Measurements from ENCODE around the gene KRTAP4-5. TPM values are rescaled to one million over a fixed set of nuclear protein-coding genes. Genes with fewer than 3 reads are reported as not detected.
"Not testable (repeated sequence)": the region's sequence is repeated elsewhere in the genome, so short reads cannot be mapped to it uniquely, and the experiment has no call there.

KRTAP4-5 gene
- total RNA-seq, 2 donors from 2014 or later: not detected

DNA sequence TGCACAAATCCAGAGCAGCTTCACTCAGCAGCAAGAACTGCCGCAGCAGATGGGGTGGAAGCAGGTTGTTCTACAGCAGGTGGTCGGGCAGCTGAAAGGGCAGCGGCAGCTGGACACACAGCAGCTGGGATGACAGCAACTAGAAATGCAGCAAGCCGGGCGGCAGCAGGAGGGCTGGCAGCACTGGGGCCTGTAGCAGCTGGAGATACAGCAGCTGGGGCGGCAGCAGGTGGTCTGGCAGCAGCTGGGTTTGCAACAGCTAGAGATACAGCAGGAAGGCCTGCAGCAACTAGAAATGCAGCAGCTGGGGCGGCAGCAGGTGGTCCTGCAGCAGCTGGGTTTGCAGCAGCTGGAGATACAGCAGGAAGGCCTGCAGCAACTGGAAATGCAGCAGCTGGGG, 17.9 kb upstream of the KRTAP4-5 start:
- WGBS, 2 experiments (ENCODE audit: insufficient coverage in 1 of 2, insufficient read length in 1 of 2): 85 to 90% methylated on average over 5 to 7 of the region's 7 CpGs
- Histone ChIP-seq H3K9ac (ENCODE audit: extremely low read depth, low read length, poor library complexity, severe bottlenecking) (no peak overlapping the region), H3K9me3 (ENCODE audit: control insufficient read depth, low read length) (no peaks in the 10 kb centered on the region), H3K4me3 (ENCODE audit: low read length) (no peak overlapping the region), H3K4me1 (ENCODE audit: control insufficient read depth, insufficient read depth, low read length) (no peaks in the 10 kb centered on the region), H3K36me3 (ENCODE audit: control insufficient read depth, insufficient read depth, low read length) (no peaks in the 10 kb centered on the region), H3K27ac (ENCODE audit: low read depth, low read length) (peak overlapping the region; percentile 24), H3K27me3 (ENCODE audit: control insufficient read depth, insufficient read depth, low read length, poor library complexity, severe bottlenecking) (no peaks in the 10 kb centered on the region)
- no peaks in the 10 kb centered on the region for H3K36me3 Mint-ChIP-seq (ENCODE audit: low read depth)
- no peaks in the 10 kb centered on the region for H3K4me1 Mint-ChIP-seq
- no peak for DNase-seq
- no peak overlapping the region for H3K4me3 Mint-ChIP-seq
- no peaks in the 10 kb centered on the region for H3K9me3 Mint-ChIP-seq
- H3K27me3 Mint-ChIP-seq (ENCODE audit: insufficient read depth): peaks cover 4% of the 10 kb centered on the region
- TF ChIP-seq, protein P1, sequence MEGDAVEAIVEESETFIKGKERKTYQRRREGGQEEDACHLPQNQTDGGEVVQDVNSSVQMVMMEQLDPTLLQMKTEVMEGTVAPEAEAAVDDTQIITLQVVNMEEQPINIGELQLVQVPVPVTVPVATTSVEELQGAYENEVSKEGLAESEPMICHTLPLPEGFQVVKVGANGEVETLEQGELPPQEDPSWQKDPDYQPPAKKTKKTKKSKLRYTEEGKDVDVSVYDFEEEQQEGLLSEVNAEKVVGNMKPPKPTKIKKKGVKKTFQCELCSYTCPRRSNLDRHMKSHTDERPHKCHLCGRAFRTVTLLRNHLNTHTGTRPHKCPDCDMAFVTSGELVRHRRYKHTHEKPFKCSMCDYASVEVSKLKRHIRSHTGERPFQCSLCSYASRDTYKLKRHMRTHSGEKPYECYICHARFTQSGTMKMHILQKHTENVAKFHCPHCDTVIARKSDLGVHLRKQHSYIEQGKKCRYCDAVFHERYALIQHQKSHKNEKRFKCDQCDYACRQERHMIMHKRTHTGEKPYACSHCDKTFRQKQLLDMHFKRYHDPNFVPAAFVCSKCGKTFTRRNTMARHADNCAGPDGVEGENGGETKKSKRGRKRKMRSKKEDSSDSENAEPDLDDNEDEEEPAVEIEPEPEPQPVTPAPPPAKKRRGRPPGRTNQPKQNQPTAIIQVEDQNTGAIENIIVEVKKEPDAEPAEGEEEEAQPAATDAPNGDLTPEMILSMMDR (conservative IDR thresholded peaks at IDR 0.05): no peak
- no peak overlapping the region for H3K27ac Mint-ChIP-seq

DNA sequence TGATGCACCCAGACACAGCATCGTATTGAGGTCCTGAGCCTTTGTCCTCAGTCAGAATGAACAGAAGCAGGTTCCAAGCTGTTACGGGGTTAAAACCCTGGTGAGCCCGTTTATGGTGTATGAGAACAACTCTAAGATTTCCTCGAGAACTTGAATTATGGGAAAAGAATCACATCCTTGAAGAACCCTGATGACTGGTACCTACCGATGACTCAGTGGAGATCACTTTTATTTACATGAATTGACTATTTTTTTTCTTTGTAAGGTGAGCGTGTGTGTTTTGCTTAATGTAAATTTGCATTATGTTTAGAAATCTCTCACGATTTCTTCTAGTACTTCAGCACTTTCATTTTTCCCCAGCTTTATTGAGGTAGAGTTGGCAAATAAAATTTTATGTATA, 14.2 kb upstream of the KRTAP4-5 start:
- Histone ChIP-seq H3K27ac (ENCODE audit: low read depth, low read length) (no peak overlapping the region), H3K27me3 (ENCODE audit: control insufficient read depth, insufficient read depth, low read length, poor library complexity, severe bottlenecking) (no peaks in the 10 kb centered on the region), H3K4me3 (ENCODE audit: low read length) (no peak overlapping the region), H3K9ac (ENCODE audit: extremely low read depth, low read length, poor library complexity, severe bottlenecking) (no peak overlapping the region), H3K9me3 (ENCODE audit: control insufficient read depth, low read length) (no peaks in the 10 kb centered on the region), H3K4me1 (ENCODE audit: control insufficient read depth, insufficient read depth, low read length) (no peaks in the 10 kb centered on the region), H3K36me3 (ENCODE audit: control insufficient read depth, insufficient read depth, low read length) (no peaks in the 10 kb centered on the region)
- DNase-seq: no peak
- no peak overlapping the region for H3K4me3 Mint-ChIP-seq
- no peaks in the 10 kb centered on the region for H3K36me3 Mint-ChIP-seq (ENCODE audit: low read depth)
- H3K27me3 Mint-ChIP-seq (ENCODE audit: insufficient read depth): peaks cover 4% of the 10 kb centered on the region
- peaks cover 4% of the 10 kb centered on the region for H3K4me1 Mint-ChIP-seq
- TF ChIP-seq, protein P1 (conservative IDR thresholded peaks at IDR 0.05): no peak
- H3K9me3 Mint-ChIP-seq: no peaks in the 10 kb centered on the region
- WGBS, 2 experiments (ENCODE audit: insufficient coverage in 1 of 2, insufficient read length in 1 of 2): 89 to 91% methylated on average over 4 to 6 of the region's 7 CpGs
- no peak overlapping the region for H3K27ac Mint-ChIP-seq

DNA sequence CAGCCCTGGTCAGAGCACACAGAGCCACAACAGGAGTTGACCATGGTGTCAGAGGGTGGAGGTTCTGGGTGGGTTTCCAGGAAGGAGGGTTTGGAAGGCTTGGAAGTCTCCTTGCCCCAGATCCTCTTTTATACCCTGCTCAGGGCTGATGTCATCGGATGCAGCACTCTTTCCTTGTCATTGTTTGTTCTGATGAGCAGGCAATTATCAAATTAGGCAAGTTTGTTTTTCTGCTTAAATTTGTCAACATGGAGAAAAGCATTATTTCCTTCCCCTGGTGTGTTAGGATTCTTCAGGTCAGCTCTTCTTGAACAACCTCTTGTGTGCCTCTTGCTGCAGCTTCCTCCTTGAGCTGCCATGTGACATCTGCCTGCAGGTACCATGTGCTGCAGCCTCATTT, 11.0 kb upstream of the KRTAP4-5 start, which contains the start of gene KRTAP4-4:
Gene KRTAP4-4, minus strand, starts transcription at position 101 of the 400 bp plus-strand sequence. Its CDS starts 57 bp downstream, at position 44.
- H3K27ac Mint-ChIP-seq: no peak within 1 kb of the TSS
- no peak within 1 kb of the TSS for H3K9ac ChIP-seq (ENCODE audit: extremely low read depth, low read length, poor library complexity, severe bottlenecking)
- H3K4me1 ChIP-seq (ENCODE audit: control insufficient read depth, insufficient read depth, low read length): no peaks in the 10 kb centered on the region
- no peaks in the 10 kb centered on the region for H3K27me3 ChIP-seq (ENCODE audit: control insufficient read depth, insufficient read depth, low read length, poor library complexity, severe bottlenecking)
- H3K36me3 ChIP-seq (ENCODE audit: control insufficient read depth, insufficient read depth, low read length): no peaks in the 10 kb centered on the region
- H3K36me3 Mint-ChIP-seq (ENCODE audit: low read depth): no peaks in the 10 kb centered on the region
- no peak within 1 kb of the TSS for H3K4me3 Mint-ChIP-seq
- H3K27me3 Mint-ChIP-seq (ENCODE audit: insufficient read depth): peaks cover 2% of the 10 kb centered on the region
- 75 to 94% methylated on average over 1 of the region's 1 CpG for WGBS, 2 experiments (ENCODE audit: insufficient coverage in 1 of 2, insufficient read length in 1 of 2)
- DNase-seq: no peak
- no peak within 1 kb of the TSS for H3K27ac ChIP-seq (ENCODE audit: low read depth, low read length)
- H3K4me3 ChIP-seq (ENCODE audit: low read length): no peak within 1 kb of the TSS
- H3K9me3 Mint-ChIP-seq: no peaks in the 10 kb centered on the region
- no peaks in the 10 kb centered on the region for H3K9me3 ChIP-seq (ENCODE audit: control insufficient read depth, low read length)
- peaks cover 4% of the 10 kb centered on the region for H3K4me1 Mint-ChIP-seq
- TF ChIP-seq, protein P1 (conservative IDR thresholded peaks at IDR 0.05): no peak

GRCh38 chr17:41160190-41160589, 10.6 kb upstream of the KRTAP4-5 start:
- not testable (repeated sequence) for H3K27ac ChIP-seq (ENCODE audit: low read depth, low read length); H3K27me3 Mint-ChIP-seq (ENCODE audit: insufficient read depth); H3K4me1 ChIP-seq (ENCODE audit: control insufficient read depth, insufficient read depth, low read length); DNase-seq; H3K4me3 Mint-ChIP-seq; H3K9me3 ChIP-seq (ENCODE audit: control insufficient read depth, low read length); H3K9ac ChIP-seq (ENCODE audit: extremely low read depth, low read length, poor library complexity, severe bottlenecking); H3K27me3 ChIP-seq (ENCODE audit: control insufficient read depth, insufficient read depth, low read length, poor library complexity, severe bottlenecking); H3K4me3 ChIP-seq (ENCODE audit: low read length); H3K36me3 Mint-ChIP-seq (ENCODE audit: low read depth); H3K27ac Mint-ChIP-seq; H3K36me3 ChIP-seq (ENCODE audit: control insufficient read depth, insufficient read depth, low read length); H3K4me1 Mint-ChIP-seq; H3K9me3 Mint-ChIP-seq
- 88% methylated on average over 3 of the region's 3 CpGs; no CpG with 5 or more reads in 1 of the 2 experiments for WGBS, 2 experiments (ENCODE audit: insufficient coverage in 1 of 2, insufficient read length in 1 of 2)

All from endodermal cell (in vitro differentiated cells).